ENCODE data around the gene OSTM1. TPM values are rescaled to one million over a fixed set of nuclear protein-coding genes. Genes with fewer than 3 reads are reported as not detected.

The OSTM1 gene
- total RNA-seq, 1 experiment from 2014 or later = 20.9 TPM

GRCh38 chr6:108123481-108123929 lies 49.0 kb upstream of the OSTM1 start:
- Histone ChIP-seq H3K56ac (ENCODE audit: insufficient read length, low read depth, low read length) (no peak overlapping the region), H3K27ac (ENCODE audit: insufficient read length, low read depth, low read length) (no peak overlapping the region), H4K5ac (ENCODE audit: insufficient read length, low read depth, low read length) (no peak overlapping the region), H3K9me3 (ENCODE audit: control insufficient read depth, low read depth, low read length) (no peaks in the 10 kb centered on the region), H3K79me1 (ENCODE audit: insufficient read depth, low read depth, low read length, poor library complexity, severe bottlenecking) (no peaks in the 10 kb centered on the region), H2BK12ac (ENCODE audit: insufficient read length, low read depth, low read length) (no peak overlapping the region), H3K4me2 (ENCODE audit: insufficient read depth, insufficient read length, low read length) (no peak overlapping the region), H4K91ac (ENCODE audit: insufficient read length, low read depth, low read length) (no peak overlapping the region), H3T11ph (ENCODE audit: low read length) (no peak overlapping the region), H4K20me1 (ENCODE audit: control insufficient read depth, insufficient read depth, insufficient read length) (no peaks in the 10 kb centered on the region), H2AK5ac (ENCODE audit: insufficient read length, low read length) (no peak overlapping the region), H3K4ac (ENCODE audit: low read depth, low read length) (no peak overlapping the region), H2BK120ac (ENCODE audit: low read depth, low read length, poor library complexity, severe bottlenecking) (no peak overlapping the region), H2BK5ac (ENCODE audit: insufficient read length, low read length) (no peak overlapping the region), H3K23ac (ENCODE audit: insufficient read length, low read depth, low read length) (no peak overlapping the region), H3K79me2 (ENCODE audit: insufficient read depth, low read length) (no peaks in the 10 kb centered on the region), H2BK15ac (ENCODE audit: low read depth, low read length) (no peak overlapping the region), H3K23me2 (ENCODE audit: insufficient read length, low read depth, low read length, poor library complexity, severe bottlenecking) (no peaks in the 10 kb centered on the region), H3K14ac (ENCODE audit: insufficient read depth, low read length) (no peak overlapping the region), H3K9ac (ENCODE audit: extremely low read depth, insufficient read length, low read length) (no peak overlapping the region), H3K4me1 (ENCODE audit: insufficient read depth, low read length) (peaks cover 4% of the 10 kb centered on the region), H2AFZ (ENCODE audit: low read length) (no peak overlapping the region), H3K18ac (ENCODE audit: insufficient read length, low read depth, low read length) (no peak overlapping the region), H4K8ac (replicated peaks; ENCODE audit: insufficient read length, low read depth, low read length) (no peak overlapping the region), H3K27me3 (ENCODE audit: insufficient read depth, low read length) (peaks cover 70% of the 10 kb centered on the region), H2BK20ac (ENCODE audit: low read depth, low read length, poor library complexity, severe bottlenecking) (no peak overlapping the region)
- Mint-ChIP-seq H3K4me1 (peaks cover 34 to 38% of the 10 kb centered on the region in 2 experiments), H3K27me3 (ENCODE audit: low read depth) (peaks cover 98% of the 10 kb centered on the region), H3K27ac (no peak overlapping the region), H3K36me3 (ENCODE audit: insufficient read depth in 1 of 3, low read depth in 3 of 3) (no peaks in the 10 kb centered on the region; a peak in 1 of 7 replicates), H3K4me3 (no peak overlapping the region), H3K9me3 (peaks cover 3 to 16% of the 10 kb centered on the region in 2 experiments; a peak in 4 of 5 replicates)
- peak; percentile 29 for DNase-seq
- WGBS (ENCODE audit: extremely low coverage, insufficient read length, low lambda C conversion rate) = no CpG with 5 or more reads among the region's 13 CpGs
- no peak for TF ChIP-seq CTCF (conservative IDR thresholded peaks at IDR 0.05)

All from H9 (cell line).